ENCODE data around the gene FEN1. TPM values are rescaled to one million over a fixed set of nuclear protein-coding genes. Genes with fewer than 3 reads are reported as not detected.

FEN1 gene
- total RNA-seq, 4 donors from 2014 or later: 11.4 to 38.1 (median 23.5) TPM

GRCh38 chr11:61745781-61746441 lies 46.8 kb upstream of the FEN1 start:
- H3K4me1 ChIP-seq: peaks cover 7 to 56% (median 11%) of the 10 kb centered on the region in 3 donors
- no peaks in the 10 kb centered on the region for H3K9me3 ChIP-seq
- H3K27ac ChIP-seq: peak overlapping the region in 2 of 4 donors; percentile 82 to 83
- peaks cover 0 to 34% (median 3%) of the 10 kb centered on the region in 3 donors for H3K36me3 ChIP-seq
- intact Hi-C loops (cut with DNase I): no loop called here
- peaks cover 0 to 19% (median 0%) of the 10 kb centered on the region in 4 donors for H3K27me3 ChIP-seq
- WGBS, 2 donors: 40% methylated on average over 1 of the region's 15 CpGs; no CpG with 5 or more reads in 1 of the 2 donors
- TF ChIP-seq, protein P1, sequence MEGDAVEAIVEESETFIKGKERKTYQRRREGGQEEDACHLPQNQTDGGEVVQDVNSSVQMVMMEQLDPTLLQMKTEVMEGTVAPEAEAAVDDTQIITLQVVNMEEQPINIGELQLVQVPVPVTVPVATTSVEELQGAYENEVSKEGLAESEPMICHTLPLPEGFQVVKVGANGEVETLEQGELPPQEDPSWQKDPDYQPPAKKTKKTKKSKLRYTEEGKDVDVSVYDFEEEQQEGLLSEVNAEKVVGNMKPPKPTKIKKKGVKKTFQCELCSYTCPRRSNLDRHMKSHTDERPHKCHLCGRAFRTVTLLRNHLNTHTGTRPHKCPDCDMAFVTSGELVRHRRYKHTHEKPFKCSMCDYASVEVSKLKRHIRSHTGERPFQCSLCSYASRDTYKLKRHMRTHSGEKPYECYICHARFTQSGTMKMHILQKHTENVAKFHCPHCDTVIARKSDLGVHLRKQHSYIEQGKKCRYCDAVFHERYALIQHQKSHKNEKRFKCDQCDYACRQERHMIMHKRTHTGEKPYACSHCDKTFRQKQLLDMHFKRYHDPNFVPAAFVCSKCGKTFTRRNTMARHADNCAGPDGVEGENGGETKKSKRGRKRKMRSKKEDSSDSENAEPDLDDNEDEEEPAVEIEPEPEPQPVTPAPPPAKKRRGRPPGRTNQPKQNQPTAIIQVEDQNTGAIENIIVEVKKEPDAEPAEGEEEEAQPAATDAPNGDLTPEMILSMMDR (IDR thresholded peaks at IDR 0.05): no peak
- no peak for TF ChIP-seq POLR2A (IDR thresholded peaks at IDR 0.05)
- no peak overlapping the region for H3K4me3 ChIP-seq
- no peak for DNase-seq

- peaks cover 0 to 29% (median 3%) of the 10 kb centered on the region in 3 donors for H3K36me3 ChIP-seq
- H3K4me3 ChIP-seq: no peak overlapping the region
- no peaks in the 10 kb centered on the region for H3K9me3 ChIP-seq
- H3K27me3 ChIP-seq: peaks cover 0 to 26% (median 0%) of the 10 kb centered on the region in 4 donors
- peaks cover 7 to 49% (median 11%) of the 10 kb centered on the region in 3 donors for H3K4me1 ChIP-seq
- intact Hi-C loops (cut with DNase I): no loop called here
- 55 to 69% methylated on average over 8 to 14 of the region's 19 CpGs for WGBS, 2 donors
- TF ChIP-seq, protein P1 (IDR thresholded peaks at IDR 0.05): no peak
- TF ChIP-seq POLR2A (IDR thresholded peaks at IDR 0.05): no peak
- no peak for DNase-seq
- peak overlapping the region in 2 of 4 donors; percentile 82 to 83 for H3K27ac ChIP-seq
Measured at GRCh38 chr11:61746442-61747191, 46.1 kb upstream of the FEN1 start.

DNA sequence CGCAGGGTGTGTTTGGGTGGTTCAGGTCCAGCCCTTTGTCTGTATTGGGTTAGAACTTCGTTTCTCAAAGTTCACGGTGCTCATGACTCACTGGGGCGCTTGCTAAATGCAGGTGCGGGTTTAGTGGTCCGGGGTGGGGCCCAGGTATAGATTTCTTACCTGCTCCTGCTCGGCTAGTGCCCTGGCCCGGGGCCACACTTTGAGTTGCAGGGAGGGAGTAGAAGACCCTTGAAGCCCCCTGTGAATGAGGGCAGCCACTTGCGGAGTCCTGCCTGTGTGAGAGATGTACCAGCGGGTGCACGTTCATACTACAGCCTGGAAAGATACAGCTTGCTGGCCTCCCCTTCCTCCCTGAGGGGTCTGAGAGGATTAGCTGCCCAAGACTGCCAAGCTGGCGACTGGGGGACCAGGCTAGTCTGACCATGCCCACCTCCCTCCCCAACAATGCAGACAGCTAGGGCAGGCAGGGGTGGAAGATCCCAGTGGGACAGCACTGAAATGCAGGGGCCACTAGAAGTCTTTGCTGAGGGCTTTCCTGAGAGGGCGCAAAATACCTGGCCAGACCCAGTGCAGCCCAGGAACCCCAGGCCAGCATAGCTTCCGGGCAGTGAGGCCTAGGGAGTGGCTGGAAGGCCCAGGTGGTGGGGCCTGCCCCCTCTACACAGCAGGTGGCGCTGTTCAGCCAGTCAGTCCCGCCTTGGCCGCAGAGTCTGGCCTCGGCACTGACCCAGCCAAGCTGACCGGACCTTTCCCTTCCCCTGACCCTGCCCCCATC lies 45.3 kb upstream of the FEN1 start:
- TF ChIP-seq POLR2A (IDR thresholded peaks at IDR 0.05): no peak
- TF ChIP-seq, protein P1 (IDR thresholded peaks at IDR 0.05): peak; percentile 60 to 89 (median 82)

GRCh38 chr11:61747967-61748285 lies 44.8 kb upstream of the FEN1 start:
- no peak for TF ChIP-seq POLR2A (IDR thresholded peaks at IDR 0.05)
- TF ChIP-seq, protein P1 (IDR thresholded peaks at IDR 0.05): no peak

More for the DNA sequence above, 45.3 kb upstream of the FEN1 start:
- Histone ChIP-seq H3K4me3 (no peak overlapping the region), H3K9me3 (no peaks in the 10 kb centered on the region), H3K4me1 (peaks cover 2 to 47% (median 13%) of the 10 kb centered on the region in 3 donors), H3K27ac (peak overlapping the region in 3 of 4 donors; percentile 24 to 83 (median 82)), H3K27me3 (peaks cover 0 to 32% (median 0%) of the 10 kb centered on the region in 4 donors), H3K36me3 (peaks cover 0 to 22% (median 3%) of the 10 kb centered on the region in 3 donors)
- WGBS, 2 donors: 37 to 55% methylated on average over 5 to 12 of the region's 19 CpGs
- intact Hi-C loops (cut with DNase I): no loop called here
- no peak for DNase-seq

More at GRCh38 chr11:61747967-61748285, 44.8 kb upstream of the FEN1 start:
- Histone ChIP-seq H3K9me3 (no peaks in the 10 kb centered on the region), H3K27ac (peak overlapping the region in 2 of 4 donors; percentile 82 to 83), H3K27me3 (peaks cover 0 to 37% (median 0%) of the 10 kb centered on the region in 4 donors), H3K4me3 (no peak overlapping the region), H3K4me1 (peaks cover 4 to 46% (median 15%) of the 10 kb centered on the region in 3 donors), H3K36me3 (peaks cover 0 to 19% (median 3%) of the 10 kb centered on the region in 3 donors)
- DNase-seq: no peak
- WGBS, 2 donors: 60% methylated on average over 2 of the region's 3 CpGs; no CpG with 5 or more reads in 1 of the 2 donors
- intact Hi-C loops (cut with DNase I): no loop called here
